ENCODE measurements around the gene KRTAP29-1.
A peak's percentile ranks its signal among the peaks of the same experiment; 100 is the strongest.

The KRTAP29-1 gene

GRCh38 chr17:41333098-41333497 lies 30.4 kb upstream of the KRTAP29-1 start:
- no peak for TF ChIP-seq ZNF670 (tag by site-specific recombination; IDR thresholded peaks at IDR 0.05; ENCODE audit: low read depth)
- no peak for TF ChIP-seq ZNF280C (tag by site-specific recombination; IDR thresholded peaks at IDR 0.05)
- no peak for TF ChIP-seq ZNF664 (tag by site-specific recombination; IDR thresholded peaks at IDR 0.05)
- TF ChIP-seq ZNF223 (tag by site-specific recombination; IDR thresholded peaks at IDR 0.05), result no peak
- TF ChIP-seq ZNF785 (tag by site-specific recombination; IDR thresholded peaks at IDR 0.05), result no peak
- no peak for TF ChIP-seq ZBTB26 (tag by site-specific recombination; optimal IDR thresholded peaks at IDR 0.05)
- peak; percentile 52 for TF ChIP-seq ZNF623 (tag by site-specific recombination; IDR thresholded peaks at IDR 0.05)
- CTCF ChIA-PET, result interaction anchor here (0.6 to 2.9 kb wide), 5 partner anchors 11 to 329 kb away, joined by 3 to 19 read pairs (median 4); no protein-coding TSS in a partner anchor

GRCh38 chr17:41332239-41332638 lies 29.6 kb upstream of the KRTAP29-1 start:
- ChIA-PET POLR2A (no interaction called here), CTCF (interaction anchor here (0.7 to 2.9 kb wide), 7 partner anchors 10 to 713 kb away, joined by 3 to 19 read pairs (median 6); no protein-coding TSS in a partner anchor)
- TF ChIP-seq ZNF623 (tag by site-specific recombination; IDR thresholded peaks at IDR 0.05) (peak; percentile 84), PATZ1 (tag by site-specific recombination; IDR thresholded peaks at IDR 0.05) (no peak), OSR2 (tag by site-specific recombination; IDR thresholded peaks at IDR 0.05) (no peak), ZBTB17 (tag by site-specific recombination; IDR thresholded peaks at IDR 0.05) (no peak)
- Histone ChIP-seq H3K4me1 (ENCODE audit: control insufficient read depth, insufficient read depth, low read length) (no peaks in the 10 kb centered on the region), H3K9me3 (ENCODE audit: control insufficient read depth, insufficient read depth, low read depth, low read length) (no peaks in the 10 kb centered on the region), H3K4me3 (ENCODE audit: low read depth, low read length) (no peak overlapping the region), H3K36me3 (ENCODE audit: control insufficient read depth in 2 of 2, insufficient read depth in 1 of 2, low read length in 2 of 2) (no peaks in the 10 kb centered on the region), H3K27ac (ENCODE audit: extremely low read depth, low read depth, low read length) (no peak overlapping the region)

More at GRCh38 chr17:41333098-41333497, 30.4 kb upstream of the KRTAP29-1 start:
- no peak overlapping the region for H3K4me3 ChIP-seq (ENCODE audit: low read depth, low read length)
- H3K36me3 ChIP-seq (ENCODE audit: control insufficient read depth in 2 of 2, insufficient read depth in 1 of 2, low read length in 2 of 2), result no peaks in the 10 kb centered on the region
- H3K27ac ChIP-seq (ENCODE audit: extremely low read depth, low read depth, low read length), result no peak overlapping the region
- no peaks in the 10 kb centered on the region for H3K4me1 ChIP-seq (ENCODE audit: control insufficient read depth, insufficient read depth, low read length)
- H3K9me3 ChIP-seq (ENCODE audit: control insufficient read depth, insufficient read depth, low read depth, low read length), result no peaks in the 10 kb centered on the region
- POLR2A ChIA-PET, result no interaction called here

- no peaks in the 10 kb centered on the region for H3K36me3 ChIP-seq (ENCODE audit: control insufficient read depth in 2 of 2, insufficient read depth in 1 of 2, low read length in 2 of 2)
- no peaks in the 10 kb centered on the region for H3K9me3 ChIP-seq (ENCODE audit: control insufficient read depth, insufficient read depth, low read depth, low read length)
- H3K4me1 ChIP-seq (ENCODE audit: control insufficient read depth, insufficient read depth, low read length), result no peaks in the 10 kb centered on the region
- ChIA-PET CTCF (interaction anchor here (0.7 to 2.9 kb wide), 8 partner anchors 10 to 712 kb away, joined by 3 to 19 read pairs (median 6); no protein-coding TSS in a partner anchor), POLR2A (no interaction called here)
- H3K4me3 ChIP-seq (ENCODE audit: low read depth, low read length), result no peak overlapping the region
- H3K27ac ChIP-seq (ENCODE audit: extremely low read depth, low read depth, low read length), result no peak overlapping the region
- TF ChIP-seq MYNN (tag by site-specific recombination; IDR thresholded peaks at IDR 0.05; ENCODE audit: borderline replicate concordance), result no peak
- no peak for TF ChIP-seq ZNF791 (tag by site-specific recombination; IDR thresholded peaks at IDR 0.05)
- no peak for TF ChIP-seq GFI1B (tag by site-specific recombination; IDR thresholded peaks at IDR 0.05)
- TF ChIP-seq GLIS1 (tag by site-specific recombination; IDR thresholded peaks at IDR 0.05), result no peak
- TF ChIP-seq ZSCAN5A (tag by site-specific recombination; IDR thresholded peaks at IDR 0.05), result no peak
- TF ChIP-seq ZNF221 (tag by site-specific recombination; IDR thresholded peaks at IDR 0.05; ENCODE audit: borderline replicate concordance), result no peak
- TF ChIP-seq CTCF (tag by site-specific recombination; IDR thresholded peaks at IDR 0.05), result no peak
- no peak for TF ChIP-seq PRDM4 (tag by site-specific recombination; IDR thresholded peaks at IDR 0.05)
- TF ChIP-seq ZBTB6 (tag by site-specific recombination; IDR thresholded peaks at IDR 0.05), result no peak
Measured at GRCh38 chr17:41331606-41332005, 29.0 kb upstream of the KRTAP29-1 start.

All from HEK293 (cell line).